Inflammatory macrophage treated with lipopolysaccharide for 4 hours (primary cell): ENCODE measurements around the gene ADGRL3.

Source experiments
- DNase-seq: peaks from one replicate; pipeline ENCODE4 v3.0.0-alpha.2; 2020

The ADGRL3 gene

GRCh38 chr4:61431131-61431530 is 231.0 kb downstream of the ADGRL3 start:
- no peak for DNase-seq

DNA sequence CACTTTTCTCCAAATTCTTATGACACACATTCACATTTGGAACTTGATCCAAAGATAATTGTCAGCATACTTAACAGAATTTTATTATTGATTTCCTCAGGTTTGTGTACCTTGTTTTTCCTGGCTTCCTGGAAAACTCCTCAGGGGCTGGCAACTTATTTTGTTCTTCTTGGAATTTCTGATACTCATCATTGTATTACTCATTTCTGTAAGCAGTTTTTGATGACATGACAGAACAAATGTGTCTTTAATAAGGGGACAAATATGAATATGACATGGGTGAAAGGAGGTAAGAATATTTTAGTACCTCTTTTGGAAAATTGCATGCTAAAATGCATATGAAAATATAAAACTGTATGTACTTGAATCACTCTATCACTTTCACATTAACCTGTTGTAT is 237.8 kb downstream of the ADGRL3 start:
- DNase-seq, result no peak

DNA sequence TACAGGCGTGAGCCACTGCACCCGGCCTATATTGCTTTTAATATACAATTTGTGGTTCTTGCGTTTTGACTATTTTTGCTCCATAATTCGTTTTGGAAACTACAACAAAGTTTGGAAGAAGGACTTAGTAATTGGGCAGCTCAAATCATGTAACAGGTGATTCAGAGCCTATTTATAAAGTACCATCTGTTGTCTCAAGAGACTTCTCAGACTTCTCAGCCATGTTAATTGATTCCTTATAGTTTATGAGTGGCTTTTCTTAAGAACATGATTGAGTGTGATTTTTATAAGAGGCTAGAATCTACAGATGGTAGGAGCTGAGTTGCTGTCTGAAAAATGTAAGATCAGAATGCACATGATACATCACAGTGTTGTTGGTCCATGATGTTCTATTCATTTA is 240.2 kb downstream of the ADGRL3 start:
- DNase-seq, result no peak

- DNase-seq, result no peak
Measured at GRCh38 chr4:61442936-61443335, 242.8 kb downstream of the ADGRL3 start.

- DNase-seq, result no peak
Measured at GRCh38 chr4:61443813-61444510, 243.8 kb downstream of the ADGRL3 start.

- no peak for DNase-seq
Measured at GRCh38 chr4:61445374-61446063, 245.4 kb downstream of the ADGRL3 start.

DNA sequence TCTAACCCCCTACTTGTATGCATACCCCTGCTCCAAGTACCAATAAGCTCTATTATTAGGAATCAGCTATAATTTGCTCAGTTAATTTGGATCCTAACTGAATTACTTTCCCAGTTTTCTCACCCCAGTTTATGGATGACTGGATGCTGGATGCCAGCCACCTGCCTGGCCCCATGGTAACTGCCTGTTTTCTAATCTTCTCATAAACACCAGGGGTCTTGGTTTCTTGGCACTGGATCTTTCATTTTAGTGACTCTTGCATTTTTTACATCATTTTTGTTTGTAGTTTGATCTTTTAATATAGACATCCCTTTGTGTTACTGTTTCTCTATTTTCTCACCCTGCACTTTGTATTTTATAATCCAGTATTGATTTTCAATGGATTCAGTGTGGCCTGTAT is 246.8 kb downstream of the ADGRL3 start:
- DNase-seq, result no peak

DNA sequence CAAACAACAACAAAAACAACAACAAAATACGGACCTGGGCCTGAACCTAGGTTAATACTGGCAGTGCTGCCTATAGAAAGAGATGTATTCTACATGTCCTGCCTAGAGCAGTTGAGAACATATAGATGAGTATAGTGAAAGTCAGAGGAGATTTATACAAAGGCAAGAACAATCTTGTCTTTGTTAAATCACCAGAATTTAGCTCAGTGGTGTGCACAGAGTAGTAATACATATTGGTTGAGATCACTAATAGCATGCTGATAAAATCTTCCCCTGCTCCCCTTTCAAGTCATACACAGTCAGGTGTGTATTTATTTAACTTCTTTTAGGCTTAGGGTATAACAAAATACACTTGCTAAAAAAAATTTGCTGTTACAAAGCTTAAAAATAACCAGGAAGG is 247.8 kb downstream of the ADGRL3 start:
- no peak for DNase-seq

- DNase-seq, result no peak
Measured at GRCh38 chr4:61451935-61452334, 251.8 kb downstream of the ADGRL3 start.

DNA sequence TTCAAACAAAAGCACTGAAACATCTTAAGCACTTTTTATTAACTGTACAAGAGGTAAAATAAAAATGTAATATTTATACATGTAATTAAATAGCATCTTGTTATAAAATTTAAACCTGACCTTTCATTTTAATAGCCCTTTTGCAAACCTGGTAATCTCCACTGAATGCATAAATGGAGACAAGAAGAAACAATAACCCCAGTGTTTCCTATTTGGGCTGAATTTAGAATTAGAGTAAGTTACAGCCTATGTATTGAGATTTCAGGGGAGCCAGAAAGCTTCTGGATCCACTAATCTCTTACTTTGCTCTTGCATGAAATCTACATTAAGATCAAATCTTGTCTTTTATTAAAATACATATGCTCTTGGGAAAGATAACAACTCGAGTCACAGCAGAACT is 261.8 kb downstream of the ADGRL3 start:
- DNase-seq, result no peak

GRCh38 chr4:61462451-61463326 is 262.6 kb downstream of the ADGRL3 start:
- no peak for DNase-seq

DNA sequence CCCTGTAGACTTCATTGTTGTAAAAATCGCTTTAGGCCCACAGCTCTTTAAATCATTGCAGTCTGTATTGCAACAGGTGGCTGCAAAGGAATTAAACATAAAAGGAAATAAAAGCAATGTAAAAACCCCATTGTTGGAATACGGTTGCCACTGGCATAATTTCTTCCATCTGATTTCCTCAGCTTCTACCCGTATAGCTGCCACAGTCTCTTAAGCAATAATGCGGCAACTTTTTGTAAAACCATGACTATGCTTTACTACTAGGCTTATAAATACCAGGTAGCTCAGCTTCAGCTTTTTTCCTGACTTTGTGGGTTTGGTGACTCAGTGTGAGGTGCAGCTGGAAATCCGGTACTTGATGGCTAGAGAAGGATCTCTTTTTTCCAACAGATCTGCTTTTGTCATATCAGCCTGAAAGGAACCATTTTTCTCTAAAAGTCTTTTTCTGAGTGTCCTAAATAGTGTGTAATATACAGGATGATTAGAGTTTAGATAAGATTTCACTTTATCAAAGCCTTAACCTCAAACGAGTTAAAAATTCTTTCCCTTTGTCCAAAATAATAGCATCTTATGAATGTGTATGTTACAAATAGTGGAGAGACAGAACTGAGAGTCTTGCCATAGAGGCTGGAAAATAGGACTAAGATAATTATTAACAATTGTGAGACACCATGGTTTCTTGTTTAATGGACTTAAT is 268.0 kb downstream of the ADGRL3 start:
- DNase-seq, result no peak

GRCh38 chr4:61473306-61473705 is 273.2 kb downstream of the ADGRL3 start:
- DNase-seq, result no peak

- no peak for DNase-seq
Measured at GRCh38 chr4:61478340-61478739, 278.2 kb downstream of the ADGRL3 start.

DNA sequence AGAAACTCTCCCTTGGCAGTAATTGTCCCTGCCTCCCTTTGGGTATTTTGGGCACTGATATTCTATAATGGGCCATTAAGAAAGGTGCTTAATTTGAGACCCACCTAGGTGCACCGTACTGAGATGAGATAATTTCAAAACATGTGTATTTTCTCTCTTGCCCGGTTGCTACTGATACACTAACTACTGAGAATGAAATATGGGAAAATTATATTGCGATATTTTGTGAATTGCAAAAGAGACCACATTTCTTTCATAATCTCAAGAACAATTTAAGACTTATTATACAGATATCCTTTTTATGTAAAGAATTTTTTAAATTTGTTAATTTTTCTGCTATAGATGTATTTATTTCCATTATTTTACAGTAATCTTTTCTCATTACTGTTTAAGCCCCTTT is 284.9 kb downstream of the ADGRL3 start:
- peak; percentile 12 for DNase-seq

- DNase-seq, result no peak
Measured at GRCh38 chr4:61489927-61490326, 289.8 kb downstream of the ADGRL3 start.

DNA sequence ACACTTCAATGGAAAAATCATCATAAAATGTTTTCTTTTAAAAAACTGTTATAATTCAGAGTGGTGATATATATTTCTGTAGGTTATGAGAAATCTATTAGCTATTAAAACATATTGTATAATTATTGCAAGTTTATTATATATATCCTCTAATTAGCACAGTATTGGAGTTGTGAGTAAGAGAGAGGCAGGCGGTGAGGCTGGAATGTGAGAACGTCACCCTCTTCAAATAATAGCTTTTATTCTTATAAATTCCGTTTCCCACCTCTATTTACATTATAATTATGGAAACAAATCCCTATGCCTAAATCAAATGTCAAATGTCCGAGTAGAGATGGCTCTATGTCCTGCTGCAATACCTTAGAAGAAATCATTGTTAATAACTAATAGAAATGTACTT is 292.9 kb downstream of the ADGRL3 start:
- no peak for DNase-seq

GRCh38 chr4:61493470-61493869 is 293.3 kb downstream of the ADGRL3 start:
- DNase-seq, result no peak

GRCh38 chr4:61500883-61501282 is 300.8 kb downstream of the ADGRL3 start:
- no peak for DNase-seq

- DNase-seq, result no peak
Measured at GRCh38 chr4:61501812-61502211, 301.7 kb downstream of the ADGRL3 start.

DNA sequence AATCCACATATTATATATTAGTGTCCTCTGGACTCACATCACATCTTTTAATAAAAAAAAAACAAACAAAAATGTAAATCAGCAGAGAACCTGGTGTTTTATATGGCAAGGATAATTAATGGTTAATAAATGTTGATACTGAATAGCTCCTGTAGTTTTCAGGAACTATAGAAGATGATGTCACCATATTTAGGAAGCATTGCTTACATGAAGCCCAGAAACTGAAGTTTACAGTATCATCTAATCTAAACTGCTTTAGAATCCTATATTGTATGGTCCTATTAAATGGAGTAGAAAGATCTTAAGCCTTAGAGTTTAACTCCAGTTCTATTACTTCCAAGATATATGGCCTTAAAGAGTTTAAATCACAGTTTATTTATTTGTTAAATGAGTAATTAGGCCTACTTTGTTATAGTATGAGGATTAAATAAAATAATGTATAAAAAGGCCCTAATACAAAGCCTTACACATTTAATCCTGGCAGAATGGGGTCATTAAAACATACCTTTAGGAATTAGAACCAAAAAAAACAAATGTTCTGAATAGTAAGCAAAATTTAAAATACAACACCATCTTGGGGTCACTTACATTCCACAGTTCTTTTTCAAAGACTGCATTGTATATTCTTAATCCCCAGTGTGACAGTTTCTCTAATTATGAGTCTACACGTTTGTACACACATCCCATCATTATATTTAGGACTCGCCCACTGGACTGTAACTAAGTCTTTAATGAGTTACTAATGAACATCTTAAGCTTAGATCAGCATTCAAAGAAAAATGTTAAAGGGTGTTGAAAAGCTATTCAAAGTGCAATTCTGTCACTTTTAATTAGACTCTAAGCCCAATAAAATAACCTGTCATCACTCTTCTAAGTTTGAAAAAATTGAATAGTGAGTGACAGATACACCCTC is 305.9 kb downstream of the ADGRL3 start:
- no peak for DNase-seq

- no peak for DNase-seq
Measured at GRCh38 chr4:61507091-61507490, 307.0 kb downstream of the ADGRL3 start.
